Measurements from ENCODE around the gene DGCR2.

DGCR2 gene

GRCh38 chr22:19081351-19081750 lies 40.9 kb downstream of the DGCR2 start:
- DNase-seq (ENCODE audit: low read depth in 1 of 2, low spot score in 1 of 2): no peak

GRCh38 chr22:19080853-19081252 lies 41.4 kb downstream of the DGCR2 start:
- no peak overlapping the region for H3K27ac ChIP-seq (replicated peaks)
- H3K4me3 ChIP-seq (replicated peaks; ENCODE audit: insufficient read depth, low read length): no peak overlapping the region
- TF ChIP-seq POLR2AphosphoS5 (IDR thresholded peaks at IDR 0.05; ENCODE audit: low read depth) (no peak), CTCF (IDR thresholded peaks at IDR 0.05; ENCODE audit: insufficient read depth, low read length) (no peak), REST (IDR thresholded peaks at IDR 0.05; ENCODE audit: insufficient replicate concordance, low read depth) (no peak), SPI1 (IDR thresholded peaks at IDR 0.05; ENCODE audit: borderline replicate concordance, low read depth) (no peak), GABPA (IDR thresholded peaks at IDR 0.05; ENCODE audit: low read depth) (no peak)
- DNase-seq (ENCODE audit: low read depth in 1 of 2, low spot score in 1 of 2): no peak
- no peaks in the 10 kb centered on the region for H3K27me3 ChIP-seq (ENCODE audit: insufficient read depth, poor library complexity, severe bottlenecking)

More at GRCh38 chr22:19081351-19081750, 40.9 kb downstream of the DGCR2 start:
- TF ChIP-seq SPI1 (IDR thresholded peaks at IDR 0.05; ENCODE audit: borderline replicate concordance, low read depth) (no peak), REST (IDR thresholded peaks at IDR 0.05; ENCODE audit: insufficient replicate concordance, low read depth) (no peak), CTCF (IDR thresholded peaks at IDR 0.05; ENCODE audit: insufficient read depth, low read length) (no peak), POLR2AphosphoS5 (IDR thresholded peaks at IDR 0.05; ENCODE audit: low read depth) (no peak)
- Histone ChIP-seq H3K27ac (replicated peaks) (no peak overlapping the region), H3K27me3 (ENCODE audit: insufficient read depth, poor library complexity, severe bottlenecking) (no peaks in the 10 kb centered on the region), H3K4me3 (replicated peaks; ENCODE audit: insufficient read depth, low read length) (no peak overlapping the region)

- TF ChIP-seq GABPA (IDR thresholded peaks at IDR 0.05; ENCODE audit: low read depth): no peak
- TF ChIP-seq SPI1 (IDR thresholded peaks at IDR 0.05; ENCODE audit: borderline replicate concordance, low read depth): no peak
- no peak for TF ChIP-seq REST (IDR thresholded peaks at IDR 0.05; ENCODE audit: insufficient replicate concordance, low read depth)
- TF ChIP-seq CTCF (IDR thresholded peaks at IDR 0.05; ENCODE audit: insufficient read depth, low read length): no peak
- TF ChIP-seq POLR2AphosphoS5 (IDR thresholded peaks at IDR 0.05; ENCODE audit: low read depth): no peak
- H3K4me3 ChIP-seq (replicated peaks; ENCODE audit: insufficient read depth, low read length): no peak overlapping the region
Observed at GRCh38 chr22:19079691-19080090, 42.5 kb downstream of the DGCR2 start.

More at GRCh38 chr22:19079691-19080090, 42.5 kb downstream of the DGCR2 start:
- H3K27me3 ChIP-seq (ENCODE audit: insufficient read depth, poor library complexity, severe bottlenecking): no peaks in the 10 kb centered on the region
- DNase-seq (ENCODE audit: low read depth in 1 of 2, low spot score in 1 of 2): no peak
- no peak overlapping the region for H3K27ac ChIP-seq (replicated peaks)

Measured in HL-60 (cell line).